Calu3 (cell line): ENCODE results near the gene CACNA1G. TPM values are rescaled to one million over a fixed set of nuclear protein-coding genes. Genes with fewer than 3 reads are reported as not detected.

Experiments
- BruUV-seq: library from RNA; stranded (reverse); fragments of 400-500 nt; replicated peaks from 2 replicates; lab custom pipeline; 2021; lab: Mats Ljungman, UMichigan
- CTCF ChIA-PET: fragments of 300-600 bp; sonication (Branson Sonifier 250); formaldehyde crosslinking; loops from one replicate; lab custom pipeline; 2022; ENCODE audit warnings: antibody characterized with exemption; lab: Charles Lee
- DNase-seq: peaks from one replicate; pipeline ENCODE4 v3.0.0; 2022
- H3K27ac Mint-ChIP-seq: one replicate; pipeline ENCODE4 v1.8.0; 2022; ENCODE audit warnings: mixed read lengths; ENCODE audit not compliant: unreplicated experiment
- H3K27me3 Mint-ChIP-seq: one replicate; pipeline ENCODE4 v1.8.0; 2022; ENCODE audit warnings: mixed read lengths; ENCODE audit not compliant: unreplicated experiment
- H3K36me3 Mint-ChIP-seq: one replicate; pipeline ENCODE4 v1.8.0; 2022; ENCODE audit warnings: mild to moderate bottlenecking, moderate library complexity, mixed read lengths; ENCODE audit not compliant: insufficient read depth, unreplicated experiment
- H3K4me1 Mint-ChIP-seq: one replicate; pipeline ENCODE4 v1.8.0; 2022; ENCODE audit warnings: mild to moderate bottlenecking, low read depth, mixed read lengths; ENCODE audit not compliant: unreplicated experiment
- H3K4me3 Mint-ChIP-seq: one replicate; pipeline ENCODE4 v1.8.0; 2022; ENCODE audit warnings: mild to moderate bottlenecking, low read depth, moderate library complexity, mixed read lengths; ENCODE audit not compliant: unreplicated experiment
- H3K9me3 Mint-ChIP-seq: one replicate; pipeline ENCODE4 v1.8.0; 2022; ENCODE audit warnings: low read depth, mixed read lengths; ENCODE audit not compliant: unreplicated experiment
- CTCF ChIP-seq: fragments of 200-600 bp; IDR thresholded peaks from one replicate; pipeline ENCODE4 v1.8.0; 2022; ENCODE audit warnings: antibody characterized with exemption; ENCODE audit not compliant: unreplicated experiment
- intact Hi-C: fragments of 100-400 bp; cut with micrococcal nuclease; formaldehyde crosslinking; loops from one replicate; pipeline ENCODE4 v1.10.0; 2022; ENCODE audit not compliant: unreplicated experiment
- total RNA-seq: library from RNA; stranded (reverse); gene quantifications from 2 replicates; pipeline ENCODE4 v1.2.3, GENCODE V29; 2022

CACNA1G gene
- total RNA-seq, 1 experiment from 2014 or later = not detected

GRCh38 chr17:50662632-50663225, 102.2 kb downstream of the CACNA1G start:
- Mint-ChIP-seq H3K36me3 (peaks cover 32% of the 10 kb centered on the region), H3K4me3 (no peak overlapping the region), H3K4me1 (peaks cover 57% of the 10 kb centered on the region), H3K27ac (peak overlapping the region; percentile 86), H3K27me3 (no peaks in the 10 kb centered on the region), H3K9me3 (no peaks in the 10 kb centered on the region)
- CTCF ChIA-PET = interaction anchor here (0.7 to 3.2 kb wide), 8 partner anchors 8 to 41 kb away, joined by 3 to 29 read pairs (median 6); no protein-coding TSS in a partner anchor
- TF ChIP-seq CTCF = no peak
- no peak for DNase-seq
- intact Hi-C loops = no loop called here
- no TSS peak for BruUV-seq

- Mint-ChIP-seq H3K27me3 (no peaks in the 10 kb centered on the region), H3K36me3 (peaks cover 39% of the 10 kb centered on the region), H3K4me3 (no peak overlapping the region), H3K27ac (no peak overlapping the region), H3K9me3 (no peaks in the 10 kb centered on the region), H3K4me1 (peaks cover 68% of the 10 kb centered on the region)
- no peak for DNase-seq
- BruUV-seq = no TSS peak
- CTCF ChIA-PET = interaction anchor here (0.7 kb wide), 1 partner anchor 1273 kb away, joined by 3 read pairs; no protein-coding TSS in a partner anchor
- intact Hi-C loops = no loop called here
- TF ChIP-seq CTCF = no peak
Observed at GRCh38 chr17:50663812-50664374, 103.4 kb downstream of the CACNA1G start.

- Mint-ChIP-seq H3K4me3 (no peak overlapping the region), H3K36me3 (peaks cover 39% of the 10 kb centered on the region), H3K9me3 (no peaks in the 10 kb centered on the region), H3K27ac (peak overlapping the region; percentile 8), H3K27me3 (no peaks in the 10 kb centered on the region), H3K4me1 (peaks cover 68% of the 10 kb centered on the region)
- no TSS peak for BruUV-seq
- intact Hi-C loops = no loop called here
- DNase-seq = no peak
- no peak for TF ChIP-seq CTCF
- CTCF ChIA-PET = no interaction called here
Observed at GRCh38 chr17:50664788-50665458, 104.4 kb downstream of the CACNA1G start.

- DNase-seq = no peak
- H3K9me3 Mint-ChIP-seq = no peaks in the 10 kb centered on the region
- intact Hi-C loops = no loop called here
- H3K27me3 Mint-ChIP-seq = no peaks in the 10 kb centered on the region
- TF ChIP-seq CTCF = no peak
- H3K36me3 Mint-ChIP-seq = peaks cover 34% of the 10 kb centered on the region
- BruUV-seq = no TSS peak
- peaks cover 65% of the 10 kb centered on the region for H3K4me1 Mint-ChIP-seq
- CTCF ChIA-PET = interaction anchor here (0.6 to 1.3 kb wide), 3 partner anchors 26 to 276 kb away, joined by 3 to 5 read pairs (median 3); no protein-coding TSS in a partner anchor
- H3K4me3 Mint-ChIP-seq = no peak overlapping the region
- no peak overlapping the region for H3K27ac Mint-ChIP-seq
Observed at GRCh38 chr17:50665838-50666237, 105.3 kb downstream of the CACNA1G start.
